ENCODE results near the gene DCLRE1B. TPM values are rescaled to one million over a fixed set of nuclear protein-coding genes. Genes with fewer than 3 reads are reported as not detected.

The DCLRE1B gene
- total and polyA plus RNA-seq, 9 of the 15 experiments (the other 6 are each of a cell fraction or from before 2014, with no cell fraction given) = 10.6 to 28.8 (median 17.2) TPM

DNA sequence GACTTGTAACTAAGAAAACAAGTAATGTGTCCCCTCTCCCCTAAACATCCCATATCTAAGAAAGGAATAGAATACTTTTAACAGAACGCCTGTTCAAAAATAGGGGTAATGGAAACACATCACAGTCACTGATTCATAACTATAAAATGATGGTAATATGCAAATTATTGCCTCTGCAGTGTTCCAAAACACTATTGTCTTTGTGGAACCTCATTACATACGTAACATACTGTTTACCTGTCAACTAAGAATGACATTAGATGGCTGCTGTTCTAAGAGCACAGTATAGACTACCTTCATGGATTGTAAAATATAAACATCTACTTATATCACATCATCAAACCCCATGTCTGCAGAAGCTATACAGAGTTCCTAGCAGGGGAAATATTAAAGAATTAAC is 14.3 kb upstream of the DCLRE1B start:
- Histone ChIP-seq H2AFZ (ENCODE audit: low read depth, low read length) (no peak overlapping the region), H3K27ac (ENCODE audit: extremely low read depth, low read depth, low read length) (no peak overlapping the region), H3K79me2 (ENCODE audit: control insufficient read depth, insufficient read depth, low read length) (no peaks in the 10 kb centered on the region), H3K36me3 (ENCODE audit: control insufficient read depth, insufficient read depth, low read length) (peaks cover 12% of the 10 kb centered on the region; the same call in 2 of the 3 replicates), H3K27me3 (ENCODE audit: control insufficient read depth in 2 of 2, insufficient read depth in 2 of 2, low read length in 2 of 2) (no peaks in the 10 kb centered on the region), H3K9me3 (replicated peaks; ENCODE audit: control insufficient read depth, insufficient read depth, low read depth, low read length) (no peaks in the 10 kb centered on the region), H3K9me1 (ENCODE audit: control insufficient read depth, insufficient read depth, low read length) (no peaks in the 10 kb centered on the region), H3K4me2 (ENCODE audit: insufficient read depth, low read length) (no peak overlapping the region), H3K9ac (ENCODE audit: insufficient read depth in 1 of 2, low read depth in 2 of 2, low read length in 2 of 2) (no peak overlapping the region), H3K4me1 (replicated peaks in 1 of 2; ENCODE audit: control insufficient read depth in 2 of 2, insufficient read depth in 2 of 2, low read length in 2 of 2) (peaks cover 0 to 9% of the 10 kb centered on the region in 2 experiments; a peak in 3 of 5 replicates), H4K20me1 (replicated peaks; ENCODE audit: control insufficient read depth, insufficient read depth, low read length) (no peaks in the 10 kb centered on the region), H3K4me3 (no peak overlapping the region)
- in situ Hi-C loops (cut with MboI) = no loop called here
- ChIA-PET POLR2A (interaction anchor here (0.6 to 2.0 kb wide), 4 partner anchors 11 to 40 kb away, joined by 3 to 5 read pairs (median 4); no protein-coding TSS in a partner anchor), CTCF (ENCODE audit: low intra/inter-chr PET ratio) (no interaction called here)
- ATAC-seq (no peak), FAIRE-seq (no peak), DNase-seq (ENCODE audit: extremely low read depth in 1 of 4, low spot score in 3 of 4) (no peak)
- intact Hi-C loops (cut with micrococcal nuclease) = no loop called here
- BruUV-seq (replicated peaks) = no TSS peak
- 13% methylated on average over 2 of the region's 2 CpGs for WGBS (ENCODE audit: insufficient coverage, low coverage, missing lambda C conversion rate)
- TF ChIP-seq KAT2B (IDR thresholded peaks at IDR 0.05; ENCODE audit: low read depth, low read length) (no peak), ZNF696 (CRISPR knock-in tag; conservative IDR thresholded peaks at IDR 0.05) (no peak), TCFL5 (CRISPR knock-in tag; conservative IDR thresholded peaks at IDR 0.05) (no peak), HDAC6 (IDR thresholded peaks at IDR 0.05; ENCODE audit: low read depth, low read length) (no peak), RBM17 (IDR thresholded peaks at IDR 0.05; ENCODE audit: borderline replicate concordance, low read depth, low read length) (no peak), CBX2 (IDR thresholded peaks at IDR 0.05; ENCODE audit: insufficient read depth, low read length, poor library complexity, severe bottlenecking) (no peak)
- TF ChIP-seq, protein P1, sequence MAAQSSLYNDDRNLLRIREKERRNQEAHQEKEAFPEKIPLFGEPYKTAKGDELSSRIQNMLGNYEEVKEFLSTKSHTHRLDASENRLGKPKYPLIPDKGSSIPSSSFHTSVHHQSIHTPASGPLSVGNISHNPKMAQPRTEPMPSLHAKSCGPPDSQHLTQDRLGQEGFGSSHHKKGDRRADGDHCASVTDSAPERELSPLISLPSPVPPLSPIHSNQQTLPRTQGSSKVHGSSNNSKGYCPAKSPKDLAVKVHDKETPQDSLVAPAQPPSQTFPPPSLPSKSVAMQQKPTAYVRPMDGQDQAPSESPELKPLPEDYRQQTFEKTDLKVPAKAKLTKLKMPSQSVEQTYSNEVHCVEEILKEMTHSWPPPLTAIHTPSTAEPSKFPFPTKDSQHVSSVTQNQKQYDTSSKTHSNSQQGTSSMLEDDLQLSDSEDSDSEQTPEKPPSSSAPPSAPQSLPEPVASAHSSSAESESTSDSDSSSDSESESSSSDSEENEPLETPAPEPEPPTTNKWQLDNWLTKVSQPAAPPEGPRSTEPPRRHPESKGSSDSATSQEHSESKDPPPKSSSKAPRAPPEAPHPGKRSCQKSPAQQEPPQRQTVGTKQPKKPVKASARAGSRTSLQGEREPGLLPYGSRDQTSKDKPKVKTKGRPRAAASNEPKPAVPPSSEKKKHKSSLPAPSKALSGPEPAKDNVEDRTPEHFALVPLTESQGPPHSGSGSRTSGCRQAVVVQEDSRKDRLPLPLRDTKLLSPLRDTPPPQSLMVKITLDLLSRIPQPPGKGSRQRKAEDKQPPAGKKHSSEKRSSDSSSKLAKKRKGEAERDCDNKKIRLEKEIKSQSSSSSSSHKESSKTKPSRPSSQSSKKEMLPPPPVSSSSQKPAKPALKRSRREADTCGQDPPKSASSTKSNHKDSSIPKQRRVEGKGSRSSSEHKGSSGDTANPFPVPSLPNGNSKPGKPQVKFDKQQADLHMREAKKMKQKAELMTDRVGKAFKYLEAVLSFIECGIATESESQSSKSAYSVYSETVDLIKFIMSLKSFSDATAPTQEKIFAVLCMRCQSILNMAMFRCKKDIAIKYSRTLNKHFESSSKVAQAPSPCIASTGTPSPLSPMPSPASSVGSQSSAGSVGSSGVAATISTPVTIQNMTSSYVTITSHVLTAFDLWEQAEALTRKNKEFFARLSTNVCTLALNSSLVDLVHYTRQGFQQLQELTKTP (IDR thresholded peaks at IDR 0.05; ENCODE audit: low read depth in 1 of 2, partially characterized antibody in 2 of 2) = no peak
- TF ChIP-seq, protein P2, sequence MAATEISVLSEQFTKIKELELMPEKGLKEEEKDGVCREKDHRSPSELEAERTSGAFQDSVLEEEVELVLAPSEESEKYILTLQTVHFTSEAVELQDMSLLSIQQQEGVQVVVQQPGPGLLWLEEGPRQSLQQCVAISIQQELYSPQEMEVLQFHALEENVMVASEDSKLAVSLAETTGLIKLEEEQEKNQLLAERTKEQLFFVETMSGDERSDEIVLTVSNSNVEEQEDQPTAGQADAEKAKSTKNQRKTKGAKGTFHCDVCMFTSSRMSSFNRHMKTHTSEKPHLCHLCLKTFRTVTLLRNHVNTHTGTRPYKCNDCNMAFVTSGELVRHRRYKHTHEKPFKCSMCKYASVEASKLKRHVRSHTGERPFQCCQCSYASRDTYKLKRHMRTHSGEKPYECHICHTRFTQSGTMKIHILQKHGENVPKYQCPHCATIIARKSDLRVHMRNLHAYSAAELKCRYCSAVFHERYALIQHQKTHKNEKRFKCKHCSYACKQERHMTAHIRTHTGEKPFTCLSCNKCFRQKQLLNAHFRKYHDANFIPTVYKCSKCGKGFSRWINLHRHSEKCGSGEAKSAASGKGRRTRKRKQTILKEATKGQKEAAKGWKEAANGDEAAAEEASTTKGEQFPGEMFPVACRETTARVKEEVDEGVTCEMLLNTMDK (IDR thresholded peaks at IDR 0.05; ENCODE audit: borderline replicate concordance, insufficient read depth, low read depth, low read length, poor library complexity, severe bottlenecking) = no peak
- TF ChIP-seq, protein P3, sequence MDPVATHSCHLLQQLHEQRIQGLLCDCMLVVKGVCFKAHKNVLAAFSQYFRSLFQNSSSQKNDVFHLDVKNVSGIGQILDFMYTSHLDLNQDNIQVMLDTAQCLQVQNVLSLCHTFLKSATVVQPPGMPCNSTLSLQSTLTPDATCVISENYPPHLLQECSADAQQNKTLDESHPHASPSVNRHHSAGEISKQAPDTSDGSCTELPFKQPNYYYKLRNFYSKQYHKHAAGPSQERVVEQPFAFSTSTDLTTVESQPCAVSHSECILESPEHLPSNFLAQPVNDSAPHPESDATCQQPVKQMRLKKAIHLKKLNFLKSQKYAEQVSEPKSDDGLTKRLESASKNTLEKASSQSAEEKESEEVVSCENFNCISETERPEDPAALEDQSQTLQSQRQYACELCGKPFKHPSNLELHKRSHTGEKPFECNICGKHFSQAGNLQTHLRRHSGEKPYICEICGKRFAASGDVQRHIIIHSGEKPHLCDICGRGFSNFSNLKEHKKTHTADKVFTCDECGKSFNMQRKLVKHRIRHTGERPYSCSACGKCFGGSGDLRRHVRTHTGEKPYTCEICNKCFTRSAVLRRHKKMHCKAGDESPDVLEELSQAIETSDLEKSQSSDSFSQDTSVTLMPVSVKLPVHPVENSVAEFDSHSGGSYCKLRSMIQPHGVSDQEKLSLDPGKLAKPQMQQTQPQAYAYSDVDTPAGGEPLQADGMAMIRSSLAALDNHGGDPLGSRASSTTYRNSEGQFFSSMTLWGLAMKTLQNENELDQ (CRISPR knock-in tag; IDR thresholded peaks at IDR 0.05; ENCODE audit: borderline replicate concordance) = no peak
- TF ChIP-seq, protein P4, sequence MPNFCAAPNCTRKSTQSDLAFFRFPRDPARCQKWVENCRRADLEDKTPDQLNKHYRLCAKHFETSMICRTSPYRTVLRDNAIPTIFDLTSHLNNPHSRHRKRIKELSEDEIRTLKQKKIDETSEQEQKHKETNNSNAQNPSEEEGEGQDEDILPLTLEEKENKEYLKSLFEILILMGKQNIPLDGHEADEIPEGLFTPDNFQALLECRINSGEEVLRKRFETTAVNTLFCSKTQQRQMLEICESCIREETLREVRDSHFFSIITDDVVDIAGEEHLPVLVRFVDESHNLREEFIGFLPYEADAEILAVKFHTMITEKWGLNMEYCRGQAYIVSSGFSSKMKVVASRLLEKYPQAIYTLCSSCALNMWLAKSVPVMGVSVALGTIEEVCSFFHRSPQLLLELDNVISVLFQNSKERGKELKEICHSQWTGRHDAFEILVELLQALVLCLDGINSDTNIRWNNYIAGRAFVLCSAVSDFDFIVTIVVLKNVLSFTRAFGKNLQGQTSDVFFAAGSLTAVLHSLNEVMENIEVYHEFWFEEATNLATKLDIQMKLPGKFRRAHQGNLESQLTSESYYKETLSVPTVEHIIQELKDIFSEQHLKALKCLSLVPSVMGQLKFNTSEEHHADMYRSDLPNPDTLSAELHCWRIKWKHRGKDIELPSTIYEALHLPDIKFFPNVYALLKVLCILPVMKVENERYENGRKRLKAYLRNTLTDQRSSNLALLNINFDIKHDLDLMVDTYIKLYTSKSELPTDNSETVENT (CRISPR knock-in tag; IDR thresholded peaks at IDR 0.05) = no peak

Data from K562 (cell line).